Epithelial cell of esophagus (primary cell): ENCODE measurements around the gene PDK2.

ENCODE experiments used
- DNase-seq: peaks from one replicate; pipeline ENCODE4 v3.0.0; 2010; ENCODE audit warnings: low read depth
- H3K4me3 ChIP-seq: 2 replicates; pipeline ENCODE4 v1.5.1; 2011; ENCODE audit warnings: mild to moderate bottlenecking, low read length, control low read depth
- CTCF ChIP-seq: IDR thresholded peaks from 2 replicates; pipeline ENCODE4 v1.5.1; 2011; ENCODE audit warnings: low read depth, mild to moderate bottlenecking, low read length, control low read depth, inconsistent platforms; ENCODE audit not compliant: insufficient read depth; ENCODE audit errors: missing control alignments

PDK2 gene

GRCh38 chr17:50094243-50094752 is 853 bp upstream of the PDK2 start:
- peak; percentile 77 for TF ChIP-seq CTCF
- H3K4me3 ChIP-seq = peak overlapping the region; percentile 88
- peak; percentile 87 for DNase-seq

DNA sequence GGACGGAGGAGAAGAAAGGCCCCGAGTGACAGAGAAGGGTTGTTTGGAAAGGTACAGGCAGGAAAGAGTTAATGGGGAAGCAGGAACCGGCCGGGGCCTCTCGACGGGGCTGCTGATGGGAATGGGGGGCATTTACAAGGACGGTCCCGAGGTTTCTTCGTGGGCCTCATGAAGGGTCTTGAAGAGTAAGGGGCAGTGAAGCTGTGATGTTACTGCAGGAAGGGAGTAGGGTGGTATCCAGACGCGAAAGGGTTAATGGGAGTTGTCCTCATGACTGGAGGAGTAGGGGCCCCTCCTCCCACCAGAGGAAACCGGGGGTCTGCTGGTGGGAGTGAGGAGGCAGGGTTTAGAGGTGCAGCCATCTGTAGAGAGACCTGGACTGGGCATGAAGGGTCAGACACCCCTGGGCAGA is 481 bp downstream of the PDK2 start:
- no peak for DNase-seq
- no peak for TF ChIP-seq CTCF
- peak overlapping the region; percentile 88 for H3K4me3 ChIP-seq

GRCh38 chr17:50096092-50096491 is 941 bp downstream of the PDK2 start:
- H3K4me3 ChIP-seq = peak overlapping the region; percentile 88
- no peak for DNase-seq
- no peak for TF ChIP-seq CTCF

DNA sequence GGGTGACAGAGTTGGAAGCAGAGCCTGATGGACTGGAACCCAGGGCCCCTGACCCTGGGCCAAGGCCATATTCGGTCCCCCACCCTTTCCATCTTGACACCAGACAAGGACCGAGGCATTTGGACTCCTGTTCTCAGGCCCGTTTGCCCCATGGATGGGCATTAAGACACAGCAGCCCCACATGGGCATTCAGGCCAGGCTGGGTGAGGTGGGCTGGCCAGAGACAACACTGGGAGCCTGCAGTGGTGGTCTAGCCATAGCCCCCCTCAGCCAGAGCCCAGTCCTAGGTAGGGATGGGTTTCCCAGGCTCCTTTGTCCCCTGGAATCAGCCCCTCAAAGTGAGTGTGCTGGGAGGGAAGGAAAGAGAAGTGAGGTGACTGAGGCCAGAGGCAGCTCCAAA is 1.6 kb downstream of the PDK2 start:
- no peak for DNase-seq
- H3K4me3 ChIP-seq = no peak overlapping the region
- TF ChIP-seq CTCF = no peak

DNA sequence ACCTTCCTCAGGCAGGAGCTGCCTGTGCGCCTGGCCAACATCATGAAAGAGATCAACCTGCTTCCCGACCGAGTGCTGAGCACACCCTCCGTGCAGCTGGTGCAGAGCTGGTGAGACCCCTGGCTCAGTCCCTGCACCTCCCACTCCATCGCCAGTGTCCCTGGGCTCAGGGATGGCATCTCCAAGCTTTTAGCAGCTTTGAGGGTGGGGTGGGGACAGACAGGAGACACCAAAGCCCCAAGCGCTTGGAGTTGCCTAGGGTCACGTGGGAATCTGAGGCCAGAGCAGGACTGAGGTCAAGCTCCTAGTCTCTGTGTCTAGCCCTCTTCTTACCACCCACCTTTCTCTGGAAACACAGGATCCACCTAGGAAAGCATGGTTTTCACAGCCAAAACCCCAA is 2.3 kb downstream of the PDK2 start:
- no peak for TF ChIP-seq CTCF
- no peak for DNase-seq

GRCh38 chr17:50097926-50098325 is 2.8 kb downstream of the PDK2 start:
- H3K4me3 ChIP-seq = no peak overlapping the region
- no peak for TF ChIP-seq CTCF
- no peak for DNase-seq

More for the DNA sequence above, 2.3 kb downstream of the PDK2 start:
- no peak overlapping the region for H3K4me3 ChIP-seq

DNA sequence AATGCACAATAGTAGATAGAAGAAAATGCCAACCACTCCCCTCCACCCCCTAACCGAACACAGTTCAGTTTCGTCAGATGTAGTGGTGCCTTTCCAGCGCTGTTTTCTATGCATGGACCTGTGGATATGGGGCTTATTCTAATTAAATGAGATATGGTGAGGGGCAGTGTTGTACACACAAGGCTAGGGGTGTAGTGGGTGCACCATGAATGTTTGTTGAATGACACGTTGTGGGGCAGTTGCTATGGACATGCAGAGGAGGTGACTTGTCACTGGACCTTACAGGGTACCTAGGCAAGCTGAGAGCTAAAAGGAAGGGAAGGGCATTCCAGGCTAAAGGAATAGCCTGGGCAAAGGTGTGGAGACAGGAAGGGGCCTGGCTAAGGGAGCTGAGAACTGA is 3.4 kb downstream of the PDK2 start:
- no peak for TF ChIP-seq CTCF
- H3K4me3 ChIP-seq = no peak overlapping the region
- no peak for DNase-seq
